DND-41 (cell line): ENCODE data around the gene VPS8.

Experiments
- ATAC-seq: fragments of 200-7000 bp; cut with Tn5 transposase; 3 replicates; pipeline ENCODE4 v1.9.1; 2021; ENCODE audit warnings: low read depth; ENCODE audit not compliant: insufficient read depth
- DNase-seq: peaks from one replicate; pipeline ENCODE4 v3.0.0-alpha.2; 2020
- H2AFZ ChIP-seq: 2 replicates; pipeline ENCODE4 v1.6.0; 2012; ENCODE audit warnings: low read depth, low read length
- H3K27ac ChIP-seq: 2 replicates; pipeline ENCODE4 v1.5.1; 2012; ENCODE audit warnings: low read length, inconsistent platforms
- H3K27me3 ChIP-seq: fragments of 200-600 bp; sonication (generic); 2 replicates; pipeline ENCODE4 v1.6.0; 2012; ENCODE audit warnings: low read length, mild to moderate bottlenecking, inconsistent platforms; ENCODE audit not compliant: insufficient read depth, poor library complexity
- H3K36me3 ChIP-seq: 2 replicates; pipeline ENCODE4 v1.5.1; 2012; ENCODE audit warnings: low read length, inconsistent platforms; ENCODE audit not compliant: insufficient read depth
- H3K4me1 ChIP-seq: 2 replicates; pipeline ENCODE4 v1.5.1; 2012; ENCODE audit warnings: mild to moderate bottlenecking, low read length; ENCODE audit not compliant: insufficient read depth
- H3K4me2 ChIP-seq: 2 replicates; pipeline ENCODE4 v1.6.0; 2012; ENCODE audit warnings: mild to moderate bottlenecking, moderate library complexity, low read length, inconsistent platforms; ENCODE audit not compliant: insufficient read depth
- H3K4me3 ChIP-seq, 2 experiments: fragments of 200-600 bp in 1 of 2; shearing (Covaris generic) in 1 of 2; 2 replicates each; pipeline ENCODE4 v1.5.1; 2012 to 2016; ENCODE audit warnings: inconsistent platforms in 2 of 2, low read length in 2 of 2, mild to moderate bottlenecking in 2 of 2, low read depth in 1 of 2, moderate library complexity in 1 of 2
- H3K79me2 ChIP-seq: 2 replicates; pipeline ENCODE4 v1.6.0; 2012; ENCODE audit warnings: low read length, inconsistent platforms; ENCODE audit not compliant: insufficient read depth
- H3K9ac ChIP-seq: 2 replicates; pipeline ENCODE4 v1.6.0; 2012; ENCODE audit warnings: low read depth, mild to moderate bottlenecking, inconsistent platforms, low read length, moderate library complexity
- H3K9me3 ChIP-seq: 2 replicates; pipeline ENCODE4 v1.5.1; 2012; ENCODE audit warnings: low read length, moderate library complexity, mild to moderate bottlenecking, inconsistent platforms; ENCODE audit not compliant: insufficient read depth, severe bottlenecking
- H4K20me1 ChIP-seq: 2 replicates; pipeline ENCODE4 v1.6.0; 2012; ENCODE audit warnings: low read length; ENCODE audit not compliant: insufficient read depth
- CTCF ChIP-seq: IDR thresholded peaks from 2 replicates; pipeline ENCODE4 v1.5.1; 2012; ENCODE audit warnings: borderline replicate concordance, low read length, moderate library complexity, mild to moderate bottlenecking; ENCODE audit not compliant: poor library complexity, severe bottlenecking; ENCODE audit errors: extremely low read depth
- EZH2 ChIP-seq: IDR thresholded peaks from 3 replicates; pipeline ENCODE4 v1.6.1; 2012; ENCODE audit warnings: borderline replicate concordance, low read depth, mild to moderate bottlenecking, moderate library complexity, low read length, inconsistent platforms; ENCODE audit not compliant: severe bottlenecking

The VPS8 gene

GRCh38 chr3:185090811-185091210 is 278.8 kb downstream of the VPS8 start:
- H3K27ac ChIP-seq = no peak overlapping the region
- H3K4me3 ChIP-seq = no peak overlapping the region

GRCh38 chr3:185093116-185093515 is 281.1 kb downstream of the VPS8 start:
- Histone ChIP-seq H3K27me3 (no peaks in the 10 kb centered on the region), H3K9me3 (no peaks in the 10 kb centered on the region), H3K79me2 (no peaks in the 10 kb centered on the region), H3K27ac (no peak overlapping the region), H3K9ac (no peak overlapping the region), H2AFZ (no peak overlapping the region), H3K4me3 (no peak overlapping the region), H3K36me3 (no peaks in the 10 kb centered on the region), H3K4me2 (no peak overlapping the region), H4K20me1 (no peaks in the 10 kb centered on the region), H3K4me1 (no peaks in the 10 kb centered on the region)
- TF ChIP-seq CTCF (no peak), EZH2 (no peak)
- no peak for ATAC-seq
- DNase-seq = no peak

More at GRCh38 chr3:185090811-185091210, 278.8 kb downstream of the VPS8 start:
- peaks cover 10% of the 10 kb centered on the region for H3K27me3 ChIP-seq
- no peaks in the 10 kb centered on the region for H3K9me3 ChIP-seq
- no peak for TF ChIP-seq EZH2
- TF ChIP-seq CTCF = no peak
- no peak overlapping the region for H3K4me2 ChIP-seq
- H3K36me3 ChIP-seq = no peaks in the 10 kb centered on the region
- ATAC-seq (no peak), DNase-seq (no peak)
- no peak overlapping the region for H3K9ac ChIP-seq
- no peaks in the 10 kb centered on the region for H3K79me2 ChIP-seq
- H3K4me1 ChIP-seq = no peaks in the 10 kb centered on the region
- H4K20me1 ChIP-seq = no peaks in the 10 kb centered on the region
- no peak overlapping the region for H2AFZ ChIP-seq

DNA sequence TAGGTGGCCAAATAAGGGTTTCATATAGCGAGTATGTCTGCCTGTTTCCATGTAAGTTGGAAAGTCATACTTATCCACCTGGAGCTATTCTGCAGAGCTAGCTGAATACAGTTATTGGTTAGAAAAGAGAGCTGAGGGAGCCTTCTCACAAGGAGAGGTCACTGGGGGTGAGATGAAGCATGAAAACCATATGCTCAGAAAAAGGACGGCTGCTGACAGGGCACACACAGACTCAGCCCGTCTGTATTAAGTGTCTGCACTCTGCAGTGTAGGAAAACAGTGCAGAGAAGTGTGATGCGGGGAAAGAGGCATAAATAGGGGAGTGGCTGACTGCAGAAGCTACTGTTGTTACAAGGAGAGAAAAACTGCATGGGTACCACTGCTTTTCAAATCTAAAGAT is 282.7 kb downstream of the VPS8 start:
- Histone ChIP-seq H3K79me2 (no peaks in the 10 kb centered on the region), H3K27me3 (no peaks in the 10 kb centered on the region), H3K9me3 (no peaks in the 10 kb centered on the region), H3K27ac (no peak overlapping the region), H4K20me1 (no peaks in the 10 kb centered on the region), H3K9ac (no peak overlapping the region), H3K4me1 (no peaks in the 10 kb centered on the region), H3K36me3 (no peaks in the 10 kb centered on the region), H3K4me2 (no peak overlapping the region), H2AFZ (no peak overlapping the region), H3K4me3 (no peak overlapping the region)
- DNase-seq (no peak), ATAC-seq (no peak)
- no peak for TF ChIP-seq CTCF
